A673 (cell line): ENCODE data around the gene LPCAT2.

Experiments used
- EZH2 ChIP-seq: fragments of 200-600 bp; sonication (generic); IDR thresholded peaks from 2 replicates; pipeline ENCODE4 v1.6.1; 2017; ENCODE audit warnings: borderline replicate concordance, low read depth, mild to moderate bottlenecking, mixed read lengths, antibody characterized with exemption, low read length; ENCODE audit not compliant: poor library complexity, severe bottlenecking
- TF ChIP-seq, protein P1 (sequence below): fragments of 300-800, 200-600 bp; sonication (generic); conservative IDR thresholded peaks from 2 replicates; pipeline ENCODE4 v1.5.1; 2017; ENCODE audit warnings: low read depth, mild to moderate bottlenecking, antibody characterized with exemption, low read length, moderate library complexity, mixed read lengths

- no peak for TF ChIP-seq EZH2
- TF ChIP-seq, protein P1, sequence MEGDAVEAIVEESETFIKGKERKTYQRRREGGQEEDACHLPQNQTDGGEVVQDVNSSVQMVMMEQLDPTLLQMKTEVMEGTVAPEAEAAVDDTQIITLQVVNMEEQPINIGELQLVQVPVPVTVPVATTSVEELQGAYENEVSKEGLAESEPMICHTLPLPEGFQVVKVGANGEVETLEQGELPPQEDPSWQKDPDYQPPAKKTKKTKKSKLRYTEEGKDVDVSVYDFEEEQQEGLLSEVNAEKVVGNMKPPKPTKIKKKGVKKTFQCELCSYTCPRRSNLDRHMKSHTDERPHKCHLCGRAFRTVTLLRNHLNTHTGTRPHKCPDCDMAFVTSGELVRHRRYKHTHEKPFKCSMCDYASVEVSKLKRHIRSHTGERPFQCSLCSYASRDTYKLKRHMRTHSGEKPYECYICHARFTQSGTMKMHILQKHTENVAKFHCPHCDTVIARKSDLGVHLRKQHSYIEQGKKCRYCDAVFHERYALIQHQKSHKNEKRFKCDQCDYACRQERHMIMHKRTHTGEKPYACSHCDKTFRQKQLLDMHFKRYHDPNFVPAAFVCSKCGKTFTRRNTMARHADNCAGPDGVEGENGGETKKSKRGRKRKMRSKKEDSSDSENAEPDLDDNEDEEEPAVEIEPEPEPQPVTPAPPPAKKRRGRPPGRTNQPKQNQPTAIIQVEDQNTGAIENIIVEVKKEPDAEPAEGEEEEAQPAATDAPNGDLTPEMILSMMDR: no peak
Measured at GRCh38 chr16:55539049-55539448, 30.2 kb downstream of the LPCAT2 start.
